HUES6 (cell line): ENCODE results near the gene PGM5.

Experiments
- H3K27ac ChIP-seq: 2 replicates; pipeline ENCODE4 v1.7.0; 2013; ENCODE audit warnings: low read depth, mild to moderate bottlenecking, low read length, inconsistent platforms
- H3K27me3 ChIP-seq: 2 replicates; pipeline ENCODE4 v1.6.1; 2013; ENCODE audit warnings: low read length; ENCODE audit not compliant: control insufficient read depth, insufficient read depth
- H3K36me3 ChIP-seq: 2 replicates; pipeline ENCODE4 v1.6.1; 2013; ENCODE audit warnings: low read length; ENCODE audit not compliant: control insufficient read depth, insufficient read depth
- H3K4me1 ChIP-seq: 2 replicates; pipeline ENCODE4 v1.6.1; 2013; ENCODE audit warnings: low read length; ENCODE audit not compliant: control insufficient read depth, insufficient read depth
- H3K4me3 ChIP-seq: 2 replicates; pipeline ENCODE4 v1.5.1; 2013; ENCODE audit warnings: low read depth, low read length
- H3K9ac ChIP-seq: one replicate; pipeline ENCODE4 v1.6.1; 2013; ENCODE audit warnings: mild to moderate bottlenecking, low read length
- H3K9me3 ChIP-seq: 2 replicates; pipeline ENCODE4 v1.6.1; 2013; ENCODE audit warnings: low read depth, low read length; ENCODE audit not compliant: control insufficient read depth, insufficient read depth

The PGM5 gene

GRCh38 chr9:68473790-68474189 is 117.4 kb downstream of the PGM5 start:
- Histone ChIP-seq H3K4me3 (no peak overlapping the region), H3K27me3 (peaks cover 33% of the 10 kb centered on the region), H3K4me1 (no peaks in the 10 kb centered on the region), H3K9me3 (no peaks in the 10 kb centered on the region), H3K27ac (no peak overlapping the region), H3K9ac (no peak overlapping the region), H3K36me3 (no peaks in the 10 kb centered on the region)

GRCh38 chr9:68476422-68476821 is 120.0 kb downstream of the PGM5 start:
- H3K27me3 ChIP-seq: peaks cover 33% of the 10 kb centered on the region
- H3K36me3 ChIP-seq: no peaks in the 10 kb centered on the region
- H3K27ac ChIP-seq: no peak overlapping the region
- H3K4me3 ChIP-seq: no peak overlapping the region
- H3K4me1 ChIP-seq: no peaks in the 10 kb centered on the region
- no peaks in the 10 kb centered on the region for H3K9me3 ChIP-seq
- no peak overlapping the region for H3K9ac ChIP-seq

- H3K27ac ChIP-seq: no peak overlapping the region
- H3K9me3 ChIP-seq: no peaks in the 10 kb centered on the region
- H3K4me1 ChIP-seq: no peaks in the 10 kb centered on the region
- H3K27me3 ChIP-seq: peaks cover 35% of the 10 kb centered on the region
- H3K4me3 ChIP-seq: no peak overlapping the region
- H3K36me3 ChIP-seq: no peaks in the 10 kb centered on the region
- H3K9ac ChIP-seq: no peak overlapping the region
These were observed 120.4 kb downstream of the PGM5 start for GRCh38 chr9:68476847-68477246.

- H3K36me3 ChIP-seq: no peaks in the 10 kb centered on the region
- no peak overlapping the region for H3K27ac ChIP-seq
- H3K4me3 ChIP-seq: no peak overlapping the region
- no peak overlapping the region for H3K9ac ChIP-seq
- H3K27me3 ChIP-seq: peaks cover 61% of the 10 kb centered on the region
- H3K4me1 ChIP-seq: no peaks in the 10 kb centered on the region
- no peaks in the 10 kb centered on the region for H3K9me3 ChIP-seq
These were observed 124.4 kb downstream of the PGM5 start for GRCh38 chr9:68480807-68481206.

- Histone ChIP-seq H3K9me3 (peaks cover 6% of the 10 kb centered on the region), H3K27ac (no peak overlapping the region), H3K4me1 (no peaks in the 10 kb centered on the region), H3K9ac (no peak overlapping the region), H3K36me3 (no peaks in the 10 kb centered on the region), H3K27me3 (peaks cover 61% of the 10 kb centered on the region), H3K4me3 (no peak overlapping the region)
These were observed 126.1 kb downstream of the PGM5 start for GRCh38 chr9:68482548-68482947.

- H3K9ac ChIP-seq: no peak overlapping the region
- peaks cover 6% of the 10 kb centered on the region for H3K9me3 ChIP-seq
- no peaks in the 10 kb centered on the region for H3K36me3 ChIP-seq
- H3K27me3 ChIP-seq: peaks cover 60% of the 10 kb centered on the region
- no peak overlapping the region for H3K27ac ChIP-seq
- H3K4me3 ChIP-seq: no peak overlapping the region
- H3K4me1 ChIP-seq: no peaks in the 10 kb centered on the region
These were observed 131.7 kb downstream of the PGM5 start for GRCh38 chr9:68488126-68488525.

- Histone ChIP-seq H3K27me3 (peaks cover 66% of the 10 kb centered on the region), H3K9ac (no peak overlapping the region), H3K36me3 (no peaks in the 10 kb centered on the region), H3K9me3 (peaks cover 6% of the 10 kb centered on the region), H3K27ac (no peak overlapping the region), H3K4me3 (no peak overlapping the region), H3K4me1 (no peaks in the 10 kb centered on the region)
These were observed 133.2 kb downstream of the PGM5 start for GRCh38 chr9:68489646-68490045.

GRCh38 chr9:68492806-68493205 is 136.4 kb downstream of the PGM5 start:
- Histone ChIP-seq H3K9ac (no peak overlapping the region), H3K27me3 (peaks cover 81% of the 10 kb centered on the region), H3K4me1 (no peaks in the 10 kb centered on the region), H3K36me3 (no peaks in the 10 kb centered on the region), H3K27ac (no peak overlapping the region), H3K9me3 (no peaks in the 10 kb centered on the region), H3K4me3 (no peak overlapping the region)

- no peak overlapping the region for H3K27ac ChIP-seq
- H3K36me3 ChIP-seq: no peaks in the 10 kb centered on the region
- no peaks in the 10 kb centered on the region for H3K4me1 ChIP-seq
- H3K27me3 ChIP-seq: peaks cover 84% of the 10 kb centered on the region
- H3K4me3 ChIP-seq: no peak overlapping the region
- no peak overlapping the region for H3K9ac ChIP-seq
- no peaks in the 10 kb centered on the region for H3K9me3 ChIP-seq
These were observed 137.1 kb downstream of the PGM5 start for GRCh38 chr9:68493541-68493940.

GRCh38 chr9:68493958-68494577 is 137.7 kb downstream of the PGM5 start:
- H3K9ac ChIP-seq: no peak overlapping the region
- no peak overlapping the region for H3K4me3 ChIP-seq
- H3K36me3 ChIP-seq: no peaks in the 10 kb centered on the region
- no peaks in the 10 kb centered on the region for H3K4me1 ChIP-seq
- H3K9me3 ChIP-seq: no peaks in the 10 kb centered on the region
- peaks cover 84% of the 10 kb centered on the region for H3K27me3 ChIP-seq
- no peak overlapping the region for H3K27ac ChIP-seq

GRCh38 chr9:68495247-68495646 is 138.8 kb downstream of the PGM5 start:
- H3K27me3 ChIP-seq: peaks cover 92% of the 10 kb centered on the region
- no peaks in the 10 kb centered on the region for H3K36me3 ChIP-seq

GRCh38 chr9:68496356-68496755 is 139.9 kb downstream of the PGM5 start:
- H3K4me1 ChIP-seq: no peaks in the 10 kb centered on the region
- no peak overlapping the region for H3K27ac ChIP-seq
- peaks cover 98% of the 10 kb centered on the region for H3K27me3 ChIP-seq
- H3K9me3 ChIP-seq: no peaks in the 10 kb centered on the region
- H3K36me3 ChIP-seq: no peaks in the 10 kb centered on the region
- no peak overlapping the region for H3K4me3 ChIP-seq
- no peak overlapping the region for H3K9ac ChIP-seq

More at GRCh38 chr9:68495247-68495646, 138.8 kb downstream of the PGM5 start:
- Histone ChIP-seq H3K9me3 (no peaks in the 10 kb centered on the region), H3K27ac (no peak overlapping the region), H3K4me3 (no peak overlapping the region), H3K9ac (no peak overlapping the region), H3K4me1 (no peaks in the 10 kb centered on the region)
